ENCODE data around the gene BANF2.
"Not testable (repeated sequence)": the region's sequence is repeated elsewhere in the genome, so short reads cannot be mapped to it uniquely, and the experiment has no call there.

Gene BANF2

DNA sequence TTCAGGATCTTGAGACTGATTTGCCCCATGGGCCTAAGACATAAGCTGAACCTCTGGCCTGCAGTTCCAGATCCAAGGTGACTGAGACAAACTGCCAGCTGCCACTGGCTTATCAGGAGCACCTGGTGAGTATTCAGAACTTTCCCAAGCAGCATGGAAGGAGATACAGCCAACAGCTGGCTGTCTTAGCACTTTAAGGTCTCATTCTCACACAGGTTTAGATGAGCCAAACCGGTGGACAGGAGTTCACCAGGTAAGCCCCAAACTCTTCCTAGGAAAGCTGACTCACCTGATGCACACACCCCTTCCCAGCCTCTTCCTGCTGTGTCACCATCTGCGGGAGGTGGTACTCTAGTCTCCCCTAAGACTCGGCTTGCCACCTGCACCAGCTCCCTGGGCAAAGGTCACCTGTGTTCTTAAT lies at the start of gene BANF2:
TSS of gene BANF2 (plus strand) at position 36 of the 421 bp plus-strand sequence. CDS start 25,060 bp downstream, outside the sequence.
- FAIRE-seq: no peak

DNA sequence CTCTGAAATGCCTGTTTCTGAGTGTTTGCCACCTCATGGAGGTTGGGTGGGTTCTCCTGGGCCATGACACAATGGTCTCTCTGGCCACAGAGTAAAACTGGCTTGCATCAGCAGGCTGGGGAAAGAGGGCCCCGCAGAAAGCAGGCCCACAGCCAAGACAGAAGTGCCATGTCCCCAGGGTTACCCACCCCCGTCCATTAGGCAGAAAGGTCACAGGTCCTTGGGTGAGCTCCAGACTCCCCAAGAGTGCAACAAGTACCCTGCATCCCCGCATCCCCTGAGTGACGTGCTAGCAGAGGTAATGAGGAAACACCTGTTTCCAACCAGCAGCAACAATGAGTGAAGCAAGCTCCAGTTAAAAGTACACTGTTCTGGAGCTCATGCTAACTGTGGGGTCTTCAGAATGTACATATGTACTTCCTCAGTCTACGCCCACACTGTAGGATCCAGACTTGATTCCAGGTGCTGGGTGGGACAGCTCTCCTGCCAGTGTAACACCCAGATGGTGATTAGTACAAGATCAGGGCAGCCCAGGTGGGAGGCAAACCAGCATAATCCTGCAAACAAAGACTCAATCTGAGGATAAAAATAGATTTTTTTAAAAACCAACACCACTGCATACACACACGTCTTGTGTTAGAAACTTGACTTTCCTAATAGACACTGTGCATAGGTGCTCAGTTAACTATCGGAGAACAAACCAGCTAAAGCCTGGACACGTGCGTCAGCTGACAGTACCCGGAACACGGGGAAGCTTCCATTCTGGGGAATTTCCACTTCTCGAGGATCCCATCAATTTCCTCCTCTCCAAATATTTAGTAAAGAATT lies 49.3 kb upstream of the BANF2 start:
- no peak for FAIRE-seq

DNA sequence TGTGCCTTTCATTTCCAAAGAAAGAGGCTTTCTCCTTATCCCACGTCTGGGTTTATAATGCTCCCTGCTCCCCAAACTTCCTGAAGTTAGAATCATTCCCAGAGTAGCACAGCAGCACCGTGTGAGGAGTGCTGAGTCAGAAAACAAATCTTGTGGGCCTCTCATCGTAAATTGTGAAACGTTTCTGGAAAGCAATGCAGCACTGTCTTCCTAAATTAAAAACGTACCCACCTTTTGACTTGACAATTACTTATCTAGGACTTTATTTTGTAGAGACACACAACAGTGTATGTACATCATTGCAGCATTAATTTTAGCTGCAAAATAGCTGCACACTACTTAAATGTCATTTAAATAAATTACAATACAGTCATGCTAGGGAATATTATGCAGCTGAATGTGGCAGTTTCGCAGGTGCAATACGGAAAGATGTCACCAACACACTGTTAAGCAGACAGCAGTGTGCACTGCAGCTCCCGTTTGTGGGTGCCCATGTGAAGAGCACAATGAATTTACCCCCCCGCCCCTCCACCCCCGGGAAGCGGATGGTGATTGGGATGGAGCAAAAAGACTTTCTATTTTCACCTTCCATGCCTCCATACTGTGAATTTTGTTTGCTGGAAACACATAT lies 48.5 kb upstream of the BANF2 start:
- FAIRE-seq: no peak

DNA sequence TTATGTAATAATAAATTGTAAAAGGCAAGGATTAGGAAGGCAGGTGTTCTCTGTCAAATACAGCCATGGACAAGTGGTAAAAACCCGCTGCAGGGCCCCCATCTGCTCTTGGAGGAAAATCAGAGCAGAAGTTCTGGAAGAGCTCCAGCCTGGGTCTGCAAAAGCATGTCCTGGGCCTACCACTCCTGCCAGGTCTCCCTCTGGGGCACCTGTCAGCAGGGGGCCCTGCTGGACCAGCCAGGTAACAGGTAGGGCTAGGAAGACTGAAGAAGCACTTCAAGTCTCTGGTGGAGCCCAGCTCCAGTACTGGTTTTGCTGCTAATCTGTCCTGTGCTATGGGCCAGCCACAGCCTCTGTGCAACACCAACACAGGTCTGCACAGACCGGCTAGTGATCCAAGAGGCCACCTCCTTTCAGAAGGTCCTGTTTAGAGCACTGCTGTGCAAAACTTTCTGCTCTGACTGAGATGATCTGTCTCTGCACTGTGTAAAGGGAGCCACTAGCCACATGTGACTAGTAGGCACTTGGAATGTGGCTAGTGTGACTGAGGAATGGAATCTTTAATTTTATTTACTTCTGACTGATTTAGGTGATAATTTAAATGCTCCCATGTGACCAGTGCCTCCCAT lies 47.9 kb upstream of the BANF2 start:
- no peak for FAIRE-seq

DNA sequence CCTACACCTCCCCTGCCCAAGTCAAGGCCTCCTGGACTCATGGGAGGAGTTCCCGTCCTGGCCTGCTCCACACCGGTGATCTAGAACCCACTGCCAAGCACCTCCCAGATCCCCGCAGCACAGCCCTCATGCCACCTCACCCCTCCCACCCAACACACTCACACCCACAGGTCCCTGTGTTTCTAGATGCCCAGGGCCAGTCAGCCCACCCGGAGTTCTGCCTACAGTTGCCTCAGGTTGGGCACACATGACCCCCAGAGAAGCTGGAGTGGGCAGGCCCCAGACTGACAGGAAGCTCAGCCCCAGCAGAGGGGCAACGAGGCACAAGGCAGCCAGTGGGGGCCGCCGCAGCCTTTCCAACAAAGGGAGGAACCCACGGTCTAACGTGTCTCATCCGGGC lies 47.4 kb upstream of the BANF2 start:
- no peak for FAIRE-seq

DNA sequence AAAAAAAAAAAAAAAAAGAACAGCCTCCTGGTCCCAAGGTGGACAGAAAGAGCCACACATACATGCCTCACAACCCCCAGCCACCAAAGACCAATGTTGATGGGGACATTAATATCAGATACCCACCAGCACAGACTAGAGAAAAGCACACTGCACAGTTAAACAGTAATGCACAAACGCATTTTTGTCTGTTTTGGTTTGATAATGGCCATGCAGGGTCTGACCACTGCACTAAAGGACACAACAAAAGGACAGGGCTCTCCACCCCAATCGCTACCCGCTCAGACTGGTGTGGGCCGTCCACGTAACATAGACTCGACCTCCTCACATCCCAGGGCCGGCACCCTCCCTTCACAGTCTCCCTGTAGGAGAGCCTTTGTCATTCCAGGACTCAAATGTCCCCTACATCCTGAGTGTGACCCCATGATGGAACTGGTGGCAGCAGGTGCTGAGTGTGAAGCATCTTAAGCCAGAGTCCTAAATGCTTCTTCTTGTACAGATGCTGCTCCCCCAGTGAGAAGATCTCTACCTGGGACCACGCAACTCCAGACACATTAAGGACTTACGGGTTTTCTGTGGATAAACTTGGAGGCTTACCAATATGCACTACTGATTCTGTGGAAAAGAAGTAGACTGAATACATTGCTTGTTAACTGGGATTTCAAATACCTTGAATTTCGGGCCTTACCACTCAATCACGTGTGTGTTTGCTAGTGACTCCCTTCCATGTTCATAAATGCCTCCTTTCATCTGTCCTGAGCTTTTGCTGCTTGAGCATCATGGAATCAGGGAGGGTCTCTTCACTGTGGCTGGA lies 45.7 kb upstream of the BANF2 start:
- FAIRE-seq: no peak

DNA sequence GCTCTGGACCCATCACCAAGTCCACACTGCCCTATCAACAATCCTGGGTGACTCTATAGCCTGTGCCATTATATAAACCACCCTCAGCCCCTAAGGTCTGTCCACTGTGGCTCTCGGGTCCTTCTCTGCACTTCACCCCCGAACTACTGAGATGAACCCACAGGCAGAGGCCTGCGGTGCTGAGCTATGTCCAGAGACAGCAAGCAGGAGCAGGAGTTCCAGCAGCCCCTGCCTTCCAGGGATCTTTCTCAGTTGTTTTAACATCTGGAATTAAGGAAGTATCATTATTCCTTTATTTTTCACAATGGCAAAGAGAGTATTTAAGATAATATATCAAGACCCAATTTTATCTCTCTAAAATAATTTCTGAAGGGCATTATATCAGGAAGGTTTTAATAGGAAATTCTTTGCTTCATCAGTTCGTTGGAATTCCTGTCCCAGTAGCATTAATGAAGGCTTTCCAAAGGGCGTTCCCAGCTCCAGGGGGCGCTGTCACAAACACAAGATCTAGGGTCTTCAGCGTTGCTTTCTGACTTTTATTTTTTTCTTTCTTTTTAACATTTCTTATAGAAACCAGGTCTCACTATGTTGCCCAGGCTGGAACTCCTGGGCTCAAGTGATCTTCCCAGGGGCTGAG lies 45.0 kb upstream of the BANF2 start:
- no peak for FAIRE-seq

DNA sequence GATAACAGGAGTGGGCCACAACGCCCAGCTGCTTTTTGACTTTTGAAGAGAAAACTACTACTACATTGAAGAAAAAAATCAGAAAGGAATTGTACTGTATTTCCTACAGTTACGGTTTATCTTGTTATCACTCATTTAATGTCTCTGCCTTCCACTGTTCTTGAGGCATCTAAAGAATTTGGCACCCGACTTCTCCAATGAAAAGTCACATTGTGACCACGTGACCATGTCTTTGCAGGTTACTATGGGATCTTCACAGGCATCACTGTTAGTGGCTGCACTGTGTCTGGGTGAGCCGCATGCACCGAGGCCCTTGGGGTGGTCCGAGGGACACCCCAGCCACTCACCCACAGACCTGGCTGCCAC lies 44.5 kb upstream of the BANF2 start:
- FAIRE-seq: no peak

DNA sequence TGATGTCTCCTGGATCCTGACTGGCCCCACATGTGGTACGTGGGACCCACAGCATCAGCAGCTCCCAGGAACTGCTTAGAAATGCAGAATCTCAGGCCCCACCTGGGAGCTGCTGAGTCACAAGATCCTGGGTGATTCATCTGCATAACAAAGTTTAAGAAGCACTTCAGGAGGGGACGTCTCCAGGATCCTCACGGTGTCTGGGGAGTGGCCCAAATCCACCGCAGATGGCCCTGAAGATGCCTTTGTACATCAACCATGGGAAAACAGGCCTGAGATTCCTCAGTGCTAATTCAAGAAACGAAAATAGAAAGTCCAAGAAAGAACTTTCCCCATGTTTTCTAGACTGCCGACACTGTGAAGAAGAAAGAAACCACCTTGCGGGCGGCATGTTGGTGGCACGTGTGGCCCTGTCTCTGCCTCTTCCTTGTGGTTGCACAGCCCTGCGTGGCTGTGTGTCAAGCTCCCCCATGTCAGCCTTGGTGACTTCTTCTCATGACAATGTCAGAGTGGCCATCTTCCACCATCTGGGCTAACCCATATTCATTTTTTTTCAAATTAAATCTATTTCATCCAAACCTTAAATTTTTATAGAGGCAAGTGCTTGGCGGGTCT lies 43.8 kb upstream of the BANF2 start:
- no peak for FAIRE-seq

DNA sequence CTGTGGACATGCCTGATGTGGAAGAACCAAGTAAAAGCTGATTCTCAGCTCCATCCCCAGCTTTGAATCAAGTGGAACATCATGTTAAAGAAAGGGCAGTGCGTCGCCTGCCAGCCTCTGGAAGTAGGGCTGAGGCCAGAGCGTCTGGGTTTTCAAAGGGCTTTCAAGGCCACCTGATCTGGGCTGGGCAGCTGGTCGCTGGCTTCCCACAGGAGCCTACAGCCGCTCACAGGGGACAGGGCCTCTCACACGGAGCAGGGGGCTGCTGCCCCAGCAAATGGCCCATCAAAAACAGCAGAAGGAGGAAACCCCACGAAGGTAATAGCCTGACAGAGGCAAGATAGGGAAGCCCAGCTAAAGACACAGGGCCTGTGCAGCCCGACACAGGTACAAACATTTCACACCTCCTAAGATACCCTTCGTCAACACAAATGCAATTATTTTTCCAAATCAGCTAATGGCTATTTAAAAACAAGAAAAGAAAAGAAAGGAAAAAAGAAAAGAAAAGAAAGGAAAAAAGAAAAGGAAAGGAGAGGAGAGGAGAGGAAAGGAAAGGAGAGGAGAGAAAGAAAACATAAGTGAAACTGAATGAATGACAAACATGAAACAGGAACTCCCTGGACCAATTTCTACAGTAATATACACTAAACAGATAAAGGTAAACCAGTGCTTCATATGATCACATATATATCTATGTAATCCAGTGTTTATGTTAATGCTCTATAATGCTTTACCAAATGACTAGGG lies 42.5 kb upstream of the BANF2 start:
- FAIRE-seq: no peak

DNA sequence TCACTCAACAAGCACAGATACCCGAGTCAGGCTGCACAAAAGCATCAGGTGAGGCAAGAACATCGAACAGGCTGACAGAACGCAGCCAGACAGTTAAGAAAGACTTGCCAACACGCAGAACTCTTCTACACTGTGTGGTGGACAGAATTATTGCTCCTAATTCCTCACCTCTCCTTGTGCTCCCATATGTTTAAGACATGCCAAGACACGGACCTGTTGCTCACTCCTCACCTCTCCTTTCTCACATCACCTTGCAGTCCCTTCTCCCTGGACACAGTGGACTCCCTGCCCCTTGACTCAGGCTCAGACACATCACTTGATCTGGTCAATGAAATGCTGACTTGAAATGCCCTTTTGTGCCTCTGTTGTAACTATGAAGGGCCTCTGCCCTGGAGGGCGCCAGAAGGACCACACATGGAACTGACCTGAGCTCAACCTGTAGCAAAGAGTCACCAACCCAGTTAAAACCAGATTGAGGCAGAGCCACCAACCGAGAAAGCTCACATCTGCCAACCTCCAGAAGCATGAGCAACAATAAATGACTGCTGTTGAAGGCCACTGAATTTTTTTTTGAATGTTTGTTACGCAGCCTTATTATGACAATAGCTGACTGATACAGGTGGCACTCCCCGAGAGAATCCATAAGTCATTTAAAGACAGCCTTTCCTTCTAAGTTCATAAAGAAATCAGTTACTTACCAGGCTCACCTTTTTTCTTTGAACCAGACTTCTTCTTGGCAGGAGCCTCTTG lies 41.7 kb upstream of the BANF2 start:
- no peak for FAIRE-seq

DNA sequence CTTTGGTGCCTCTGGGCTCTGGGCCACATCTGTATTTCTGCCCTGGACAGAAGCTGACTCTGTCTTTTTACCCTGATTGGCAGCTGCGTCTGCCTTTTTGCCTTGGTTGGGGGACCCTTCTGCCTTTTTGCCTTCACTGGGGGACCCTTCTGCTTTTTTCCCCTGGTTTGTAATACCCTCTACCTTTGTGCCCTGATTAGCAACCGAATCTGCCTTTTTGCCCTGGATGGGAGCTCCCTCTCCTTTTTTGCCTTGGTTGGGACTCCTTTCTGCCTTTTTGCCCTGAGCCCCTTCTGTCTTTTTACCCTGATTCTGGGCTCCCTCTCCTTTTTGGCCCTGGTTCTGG lies 41.1 kb upstream of the BANF2 start:
- no peak for FAIRE-seq

DNA sequence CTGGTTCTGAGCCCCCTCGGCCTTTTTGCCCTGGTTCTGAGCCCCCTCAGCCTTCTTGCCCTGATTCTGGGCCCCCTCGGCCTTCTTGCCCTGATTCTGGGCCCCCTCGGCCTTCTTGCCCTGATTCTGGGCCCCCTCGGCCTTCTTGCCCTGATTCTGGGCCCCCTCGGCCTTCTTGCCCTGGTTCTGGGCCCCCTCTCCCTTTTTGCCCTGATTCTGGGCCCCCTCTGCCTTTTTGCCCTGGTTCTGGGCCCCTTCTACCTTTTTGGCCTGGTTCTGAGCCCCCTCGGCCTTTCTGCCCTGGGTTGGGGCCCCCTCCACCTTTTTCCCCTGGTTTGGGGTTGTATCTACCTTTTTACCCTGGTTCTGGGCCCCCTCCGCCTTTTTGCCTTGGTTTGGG lies 40.4 kb upstream of the BANF2 start:
- not testable (repeated sequence) for FAIRE-seq

DNA sequence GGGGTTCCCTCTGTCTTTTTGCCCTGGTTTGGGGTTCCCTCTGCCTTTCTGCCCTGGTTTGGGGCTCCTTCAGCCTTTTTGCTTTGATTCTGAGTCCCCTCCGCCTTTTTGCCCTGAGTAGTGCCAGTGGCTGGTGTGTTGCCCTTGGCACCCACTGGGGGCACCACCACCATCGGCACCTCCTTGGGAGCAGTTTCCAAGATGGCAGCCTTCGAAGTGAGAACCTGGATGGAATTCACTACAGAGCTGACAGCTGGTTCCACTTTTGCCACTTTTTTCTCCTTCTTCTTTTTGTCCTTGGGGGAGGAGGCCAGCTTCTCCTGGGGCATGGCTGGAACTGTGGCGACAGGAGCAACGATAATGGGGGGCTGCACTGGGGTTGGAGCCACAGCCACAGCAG lies 40.0 kb upstream of the BANF2 start:
- FAIRE-seq: no peak

DNA sequence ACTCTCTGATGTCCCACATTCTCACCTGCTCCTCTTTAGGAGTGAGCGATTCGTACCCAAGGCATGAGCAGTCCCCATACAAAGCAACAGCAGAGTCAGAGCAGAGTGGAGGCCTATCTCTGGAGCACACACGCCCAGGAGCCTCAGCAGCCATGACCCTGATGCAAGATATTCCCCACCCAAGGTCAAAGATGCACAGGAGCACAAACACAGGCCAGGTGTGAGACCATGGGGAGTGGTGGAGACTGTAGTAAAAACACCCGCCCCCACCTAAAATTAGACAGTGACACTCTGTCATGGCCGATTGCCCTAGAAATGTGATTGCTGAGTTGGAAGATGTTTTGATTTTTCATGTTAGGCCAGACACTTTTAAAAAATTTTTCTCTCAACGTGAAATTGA lies 39.1 kb upstream of the BANF2 start:
- no peak for FAIRE-seq

DNA sequence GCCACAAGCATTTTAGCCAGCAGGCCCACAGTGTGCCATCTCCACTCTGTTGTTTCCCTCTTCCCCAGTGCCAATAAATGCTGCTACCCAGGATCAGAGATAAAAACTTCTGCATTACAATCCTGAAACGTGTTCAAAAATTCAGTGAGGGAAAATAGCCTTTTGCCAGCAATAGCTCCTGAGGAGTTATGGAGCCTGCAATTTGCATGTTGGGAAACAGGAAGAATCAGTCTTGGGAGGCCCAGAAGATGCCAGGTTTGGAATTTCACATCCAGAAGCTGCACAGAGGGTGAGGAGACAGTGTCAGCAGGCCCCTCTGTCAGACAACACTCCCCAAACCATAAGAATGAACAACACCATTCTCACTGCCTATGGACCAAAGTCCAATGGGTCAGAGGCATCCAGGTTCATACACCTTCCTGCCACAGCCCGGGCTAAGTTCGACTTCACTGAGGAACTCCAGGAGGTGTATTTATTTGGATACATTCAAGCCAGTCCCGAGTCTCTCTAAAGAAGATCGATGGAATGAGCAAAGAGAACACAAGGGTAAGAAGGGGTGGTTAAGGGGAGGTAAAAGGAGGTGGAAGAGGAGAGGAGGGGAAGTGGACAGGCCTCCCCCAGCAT lies 38.5 kb upstream of the BANF2 start:
- FAIRE-seq: no peak

DNA sequence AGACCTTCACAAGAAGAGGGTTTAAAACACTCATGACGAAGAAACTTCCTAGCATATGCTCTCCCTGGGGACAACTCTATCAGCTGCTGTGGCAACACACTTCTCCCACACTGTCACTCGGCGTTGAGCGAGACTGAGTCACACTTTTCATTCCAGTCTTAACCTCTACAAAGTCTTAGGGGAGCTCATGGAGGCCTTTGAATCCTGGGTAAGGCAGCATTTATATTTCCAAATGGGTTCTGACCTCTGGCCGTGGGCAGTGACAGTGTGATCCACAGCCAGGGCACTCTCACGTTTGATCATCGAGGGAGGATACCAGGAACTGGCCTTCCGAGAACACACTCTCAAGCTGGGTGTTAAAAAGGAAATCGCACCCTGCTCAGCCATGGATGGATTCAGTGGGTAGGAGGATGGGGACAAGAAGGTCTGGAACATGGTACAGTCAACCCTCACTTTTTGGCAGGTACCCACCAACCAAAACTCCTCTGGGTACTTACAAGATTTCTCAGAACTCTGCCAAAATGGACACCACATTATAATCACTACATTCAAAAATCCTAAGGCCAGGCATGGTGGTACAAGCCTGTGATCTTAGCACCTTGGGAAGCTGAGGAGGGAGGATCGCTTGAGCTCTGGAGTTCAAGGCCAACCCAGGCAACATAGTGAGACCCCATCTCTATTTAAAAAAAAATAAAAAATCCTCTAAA lies 37.3 kb upstream of the BANF2 start:
- FAIRE-seq: no peak

DNA sequence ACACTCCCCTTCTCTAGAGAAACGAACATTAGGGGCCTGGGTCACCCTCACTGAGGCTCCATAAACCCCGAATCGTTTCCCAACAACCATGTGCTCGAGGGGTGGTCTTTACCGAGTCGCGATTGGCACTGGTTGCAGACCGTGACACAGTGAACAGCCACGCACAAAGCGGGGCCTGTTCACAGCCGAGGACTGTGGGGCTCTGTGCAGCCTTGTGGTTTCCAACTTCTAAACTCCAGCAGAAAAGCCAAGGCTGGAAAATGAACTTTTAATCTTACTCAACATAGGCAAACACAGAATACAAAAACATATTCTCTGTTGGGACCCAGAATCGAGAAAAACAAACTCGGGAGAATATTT lies 36.7 kb upstream of the BANF2 start:
- no peak for FAIRE-seq

DNA sequence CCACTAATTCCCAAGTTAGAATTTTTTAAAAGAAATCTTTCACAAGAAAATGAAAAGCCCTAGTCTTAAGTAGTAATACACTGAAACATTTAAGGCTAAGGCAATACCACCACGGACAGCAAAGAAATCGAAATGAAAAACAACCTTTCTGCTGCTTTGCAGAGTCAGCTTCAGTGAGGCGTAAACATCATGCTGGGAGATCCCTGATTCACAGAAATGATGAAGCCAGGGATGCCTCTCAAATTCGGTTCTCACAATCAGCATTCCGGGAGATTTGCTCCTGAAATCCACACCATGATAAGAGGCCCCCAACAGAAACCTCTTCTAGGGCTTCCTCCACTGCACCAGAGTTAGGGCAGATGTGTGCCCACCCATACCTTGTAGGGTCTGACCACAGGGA lies 36.3 kb upstream of the BANF2 start:
- no peak for FAIRE-seq

Data from islet of Langerhans (tissue), 1 donor.